Esophagus mucosa (tissue), 1 donor: ENCODE measurements around the gene EIF3F. TPM values are rescaled to one million over a fixed set of nuclear protein-coding genes. Genes with fewer than 3 reads are reported as not detected.

Source experiments
- ATAC-seq: fragments of 200-7000 bp; cut with Tn5 transposase; one replicate; pipeline ENCODE4 v1.9.1; 2020
- total RNA-seq: library from RNA; stranded (reverse); gene quantifications from one replicate; pipeline ENCODE4 v1.2.4, GENCODE V29; 2023
- donor health status: DM: yes; HTN: yes; CAD: no.

EIF3F gene
- total RNA-seq, 1 donor from 2014 or later, result 206 TPM

DNA sequence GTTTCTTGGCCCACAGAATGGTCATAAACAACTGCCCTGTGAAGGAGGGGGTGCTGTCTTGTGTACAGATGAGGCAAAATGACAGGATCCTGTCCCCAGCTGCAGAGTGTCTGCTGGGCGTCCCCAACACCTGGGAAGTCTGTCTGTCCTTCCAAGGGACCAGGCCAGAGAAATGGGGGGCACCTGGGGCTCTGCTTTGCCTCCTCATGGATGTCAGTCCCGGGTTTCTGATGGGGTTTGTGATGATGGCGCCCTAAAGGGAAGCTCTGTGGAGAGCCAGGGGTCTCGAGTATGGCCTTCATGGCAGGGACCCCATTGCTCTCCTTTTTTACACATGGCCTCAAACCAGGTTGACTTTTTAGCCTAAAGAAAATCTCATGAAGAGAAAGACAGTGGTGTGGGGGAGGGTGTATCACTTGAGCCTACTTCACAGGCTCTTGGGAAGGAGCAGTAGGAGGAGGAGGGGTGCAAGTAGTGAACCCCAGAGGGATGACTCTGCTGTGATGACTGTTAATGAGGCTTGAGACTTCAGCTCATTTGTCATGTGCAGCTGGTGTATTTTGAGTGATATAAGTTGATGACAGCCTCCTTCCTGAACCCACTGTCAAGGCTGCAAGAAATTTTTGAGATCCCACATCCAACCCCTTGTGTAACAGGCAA is 53.3 kb downstream of the EIF3F start:
- no peak for ATAC-seq

DNA sequence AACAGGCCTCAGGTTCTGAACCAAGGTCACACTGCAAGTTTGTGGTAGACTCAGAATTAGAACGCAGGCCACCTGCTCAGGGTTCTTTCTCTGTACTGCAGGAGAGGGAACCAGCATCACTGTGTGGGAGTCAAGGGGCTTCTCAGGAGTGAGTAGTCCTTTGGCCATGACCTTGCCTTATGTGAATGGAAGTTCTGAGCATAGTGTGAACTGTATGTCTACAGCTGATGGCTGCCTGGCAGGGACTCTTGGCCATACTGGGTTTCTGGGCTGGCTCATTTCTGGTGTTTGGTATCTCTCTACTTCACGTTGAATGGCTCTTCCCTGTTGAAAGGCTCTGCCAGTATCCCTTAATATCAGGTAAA is 53.8 kb downstream of the EIF3F start:
- no peak for ATAC-seq

DNA sequence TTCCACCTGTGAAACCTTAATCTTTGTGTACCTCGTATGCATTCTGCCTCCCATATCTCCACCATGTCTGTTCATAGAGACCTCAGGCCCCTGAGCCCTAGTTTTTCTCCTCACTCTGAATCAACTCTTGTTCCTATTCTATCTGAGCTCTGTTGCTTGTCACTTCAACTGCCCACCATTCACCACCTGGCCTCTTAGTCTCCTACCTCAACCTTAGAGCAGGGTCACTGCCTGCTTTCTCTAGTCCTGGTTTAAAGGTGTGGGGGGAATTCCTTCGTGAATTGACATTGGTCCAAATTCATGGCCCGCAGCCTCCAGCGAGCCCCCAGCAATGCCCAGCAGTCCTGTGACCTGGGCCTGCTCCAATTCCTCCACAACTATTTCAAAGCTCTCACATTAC is 54.4 kb downstream of the EIF3F start:
- ATAC-seq, result no peak

DNA sequence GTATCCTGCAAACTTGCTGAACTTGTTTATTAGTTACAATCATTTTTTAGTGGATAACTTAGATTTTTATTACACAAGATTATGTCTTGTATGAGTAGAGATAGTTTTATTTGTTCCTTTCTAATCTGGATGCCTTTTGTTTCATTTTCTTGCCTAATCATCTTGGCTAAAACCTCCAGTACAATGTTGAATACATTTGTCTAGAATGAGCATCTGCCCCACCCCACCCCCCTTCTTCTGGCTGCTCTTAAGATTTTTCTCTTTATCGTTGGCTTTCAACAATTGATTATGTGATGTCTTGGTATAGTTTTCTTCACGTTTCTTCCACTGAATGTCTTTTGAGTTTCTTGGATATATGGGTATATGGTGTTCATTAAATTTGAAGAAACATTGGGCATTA is 56.6 kb downstream of the EIF3F start:
- ATAC-seq, result no peak

DNA sequence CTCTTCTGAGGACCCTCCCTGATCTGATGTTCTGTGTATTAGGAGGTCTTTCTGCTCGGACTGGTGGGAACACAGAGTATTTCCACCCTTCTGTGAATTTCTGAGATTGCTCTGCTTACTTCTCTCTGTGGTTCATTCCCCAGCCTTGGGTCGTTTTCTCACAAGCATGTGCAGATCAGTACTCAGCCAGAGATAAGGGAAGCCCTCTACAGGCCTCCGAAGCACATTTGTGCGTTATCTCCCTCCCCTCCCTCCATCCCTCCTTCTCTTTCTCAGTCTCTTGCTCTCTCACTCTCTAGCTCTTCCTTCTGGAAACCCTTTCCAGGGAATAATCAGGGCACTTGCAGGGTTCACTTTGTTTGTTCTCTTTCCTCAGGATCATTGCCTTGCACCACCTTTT is 58.7 kb downstream of the EIF3F start:
- ATAC-seq, result no peak

DNA sequence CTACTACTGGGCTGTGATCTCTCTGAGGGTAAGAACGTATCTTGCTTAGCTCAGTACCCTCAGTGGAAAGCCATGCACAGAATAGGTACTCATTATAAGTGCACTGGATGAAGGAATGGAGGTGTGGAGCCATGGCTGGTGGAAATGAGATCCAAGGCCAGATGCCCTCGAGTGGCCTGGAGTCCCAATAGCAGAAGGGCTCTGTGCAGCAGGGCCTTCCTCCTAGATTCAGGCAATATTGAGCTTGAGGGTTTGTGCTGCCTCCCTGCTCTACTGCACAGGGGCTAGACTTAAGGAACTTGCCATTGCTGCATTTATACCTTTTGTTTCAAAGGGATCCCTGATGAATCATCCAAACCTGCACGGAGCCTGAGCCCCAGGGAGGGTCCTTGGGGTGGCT is 60.2 kb downstream of the EIF3F start:
- no peak for ATAC-seq

DNA sequence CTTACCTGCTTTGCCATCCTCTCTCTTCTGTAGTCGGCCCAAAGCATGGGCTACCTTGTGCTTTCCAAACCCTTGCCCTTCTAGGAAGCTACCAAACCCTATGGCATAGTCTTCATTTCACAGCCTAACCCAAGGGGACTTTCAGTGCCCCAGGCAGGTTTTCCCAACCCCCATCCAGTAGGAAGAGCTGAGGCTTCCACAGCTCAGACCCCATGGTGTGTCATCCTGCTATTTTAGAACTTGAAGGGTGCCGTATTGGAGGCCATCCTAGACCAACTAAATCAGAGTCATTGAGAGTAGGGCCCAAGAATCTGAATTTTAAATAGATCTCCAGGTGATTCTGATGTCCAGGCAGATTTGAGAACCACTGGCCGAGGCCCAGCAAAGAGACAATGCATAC is 61.9 kb downstream of the EIF3F start:
- no peak for ATAC-seq

Other genes starting within 250 kb of the EIF3F start
- gene OR5P2, start 190.4 kb upstream of the EIF3F start, total RNA-seq, result not detected
- not detected for gene OR5P3, start 156.5 kb upstream of the EIF3F start, total RNA-seq
- gene OR10A6, start 56.1 kb upstream of the EIF3F start, total RNA-seq, result not detected
- gene OR10A3, start 45.6 kb upstream of the EIF3F start, total RNA-seq, result not detected
- gene NLRP10, start 21.9 kb upstream of the EIF3F start, total RNA-seq, result not detected
- 1.00 TPM for gene TUB, start 93.9 kb downstream of the EIF3F start, total RNA-seq
- gene RIC3, start 181.7 kb downstream of the EIF3F start, total RNA-seq, result 4.7 TPM